WERI-Rb-1 (cell line): Measurements from ENCODE around the gene RRBP1.
A peak's percentile ranks its signal among the peaks of the same experiment; 100 is the strongest.

Source experiments
- DNase-seq: peaks from one replicate; pipeline ENCODE4 v3.0.0-alpha.2; 2020
- H3K27ac ChIP-seq: fragments of 250-450 bp; sonication (Bioruptor Pico); 2 replicates; pipeline ENCODE4 v1.5.1; 2020; ENCODE audit warnings: mild to moderate bottlenecking, moderate library complexity
- H3K27me3 ChIP-seq: fragments of 250-450 bp; sonication (Bioruptor Pico); 2 replicates; pipeline ENCODE4 v1.5.1; 2021; ENCODE audit warnings: mild to moderate bottlenecking, low read depth, moderate library complexity; ENCODE audit not compliant: insufficient read depth, severe bottlenecking
- H3K36me3 ChIP-seq: fragments of 250-450 bp; sonication (Bioruptor Pico); 2 replicates; pipeline ENCODE4 v1.5.1; 2020; ENCODE audit warnings: mild to moderate bottlenecking, moderate library complexity
- H3K4me3 ChIP-seq: 2 replicates; pipeline ENCODE4 v1.5.1; 2011; ENCODE audit warnings: low read depth, mild to moderate bottlenecking, control low read depth, low read length
- H3K9me3 ChIP-seq: fragments of 250-450 bp; sonication (Bioruptor Pico); 2 replicates; pipeline ENCODE4 v1.5.1; 2021; ENCODE audit warnings: mild to moderate bottlenecking, moderate library complexity; ENCODE audit not compliant: severe bottlenecking
- TF ChIP-seq, protein P1 (sequence below): IDR thresholded peaks from 2 replicates; pipeline ENCODE4 v1.5.1; 2011; ENCODE audit warnings: low read depth, mild to moderate bottlenecking, control low read depth, inconsistent platforms, low read length

RRBP1 gene

GRCh38 chr20:17617212-17617867 lies 64.7 kb downstream of the RRBP1 start:
- no peaks in the 10 kb centered on the region for H3K27me3 ChIP-seq
- H3K4me3 ChIP-seq = no peak overlapping the region
- no peak overlapping the region for H3K27ac ChIP-seq
- H3K36me3 ChIP-seq = peaks cover 3% of the 10 kb centered on the region
- no peaks in the 10 kb centered on the region for H3K9me3 ChIP-seq
- peak; percentile 70 for DNase-seq
- TF ChIP-seq, protein P1, sequence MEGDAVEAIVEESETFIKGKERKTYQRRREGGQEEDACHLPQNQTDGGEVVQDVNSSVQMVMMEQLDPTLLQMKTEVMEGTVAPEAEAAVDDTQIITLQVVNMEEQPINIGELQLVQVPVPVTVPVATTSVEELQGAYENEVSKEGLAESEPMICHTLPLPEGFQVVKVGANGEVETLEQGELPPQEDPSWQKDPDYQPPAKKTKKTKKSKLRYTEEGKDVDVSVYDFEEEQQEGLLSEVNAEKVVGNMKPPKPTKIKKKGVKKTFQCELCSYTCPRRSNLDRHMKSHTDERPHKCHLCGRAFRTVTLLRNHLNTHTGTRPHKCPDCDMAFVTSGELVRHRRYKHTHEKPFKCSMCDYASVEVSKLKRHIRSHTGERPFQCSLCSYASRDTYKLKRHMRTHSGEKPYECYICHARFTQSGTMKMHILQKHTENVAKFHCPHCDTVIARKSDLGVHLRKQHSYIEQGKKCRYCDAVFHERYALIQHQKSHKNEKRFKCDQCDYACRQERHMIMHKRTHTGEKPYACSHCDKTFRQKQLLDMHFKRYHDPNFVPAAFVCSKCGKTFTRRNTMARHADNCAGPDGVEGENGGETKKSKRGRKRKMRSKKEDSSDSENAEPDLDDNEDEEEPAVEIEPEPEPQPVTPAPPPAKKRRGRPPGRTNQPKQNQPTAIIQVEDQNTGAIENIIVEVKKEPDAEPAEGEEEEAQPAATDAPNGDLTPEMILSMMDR = peak; percentile 81

GRCh38 chr20:17616480-17617211 lies 65.4 kb downstream of the RRBP1 start:
- DNase-seq = no peak
- Histone ChIP-seq H3K27me3 (no peaks in the 10 kb centered on the region), H3K27ac (no peak overlapping the region), H3K9me3 (no peaks in the 10 kb centered on the region), H3K36me3 (peaks cover 3% of the 10 kb centered on the region), H3K4me3 (no peak overlapping the region)
- TF ChIP-seq, protein P1 = no peak

DNA sequence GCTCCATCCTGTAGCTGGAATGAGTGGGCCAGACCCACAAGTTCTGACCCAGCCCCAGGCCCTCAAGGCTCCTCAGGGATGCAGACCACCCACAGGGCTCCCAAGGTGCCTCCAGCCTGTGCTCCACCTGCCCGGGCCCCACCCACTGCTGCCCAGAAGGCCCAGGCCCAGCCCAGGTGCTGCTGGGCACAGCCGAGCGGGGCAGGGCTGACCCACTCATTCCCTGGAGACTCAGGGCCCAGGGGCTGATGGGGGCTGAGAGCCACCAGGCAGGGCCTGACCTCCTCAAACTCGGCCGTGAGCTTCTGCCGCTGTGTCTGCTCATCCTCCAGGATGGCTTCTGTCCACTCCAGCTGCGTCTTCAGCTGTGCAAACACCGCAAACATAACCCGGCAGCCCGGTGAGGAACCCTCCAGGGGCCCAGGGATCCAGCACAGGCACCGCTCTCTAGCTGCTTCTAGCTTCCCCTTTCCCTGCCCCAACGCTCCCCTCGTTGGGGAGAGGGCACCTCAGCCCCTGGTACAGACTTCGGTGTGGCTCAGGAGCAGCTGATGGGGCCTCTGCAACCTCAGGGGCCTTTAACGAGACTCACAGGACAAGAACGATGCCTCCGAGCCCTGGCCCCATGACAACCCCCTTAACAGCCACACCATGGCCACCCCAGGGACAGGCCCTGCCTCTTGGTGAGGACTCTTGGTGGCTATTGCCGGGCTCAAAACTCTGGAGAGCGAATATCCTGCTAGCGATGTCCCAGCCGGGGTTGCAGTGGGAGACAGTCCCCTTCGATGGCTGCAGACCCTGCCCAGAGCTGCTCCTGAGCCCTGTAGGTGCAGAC lies 66.2 kb downstream of the RRBP1 start:
- DNase-seq = no peak
- H3K4me3 ChIP-seq = no peak overlapping the region
- no peaks in the 10 kb centered on the region for H3K9me3 ChIP-seq
- no peaks in the 10 kb centered on the region for H3K27me3 ChIP-seq
- TF ChIP-seq, protein P1 = no peak
- H3K27ac ChIP-seq = no peak overlapping the region
- peaks cover 3% of the 10 kb centered on the region for H3K36me3 ChIP-seq

- Histone ChIP-seq H3K36me3 (peaks cover 2% of the 10 kb centered on the region), H3K9me3 (no peaks in the 10 kb centered on the region), H3K27me3 (no peaks in the 10 kb centered on the region), H3K27ac (no peak overlapping the region), H3K4me3 (no peak overlapping the region)
- DNase-seq = no peak
- TF ChIP-seq, protein P1 = no peak
Observed at GRCh38 chr20:17614812-17615644, 67.0 kb downstream of the RRBP1 start.

DNA sequence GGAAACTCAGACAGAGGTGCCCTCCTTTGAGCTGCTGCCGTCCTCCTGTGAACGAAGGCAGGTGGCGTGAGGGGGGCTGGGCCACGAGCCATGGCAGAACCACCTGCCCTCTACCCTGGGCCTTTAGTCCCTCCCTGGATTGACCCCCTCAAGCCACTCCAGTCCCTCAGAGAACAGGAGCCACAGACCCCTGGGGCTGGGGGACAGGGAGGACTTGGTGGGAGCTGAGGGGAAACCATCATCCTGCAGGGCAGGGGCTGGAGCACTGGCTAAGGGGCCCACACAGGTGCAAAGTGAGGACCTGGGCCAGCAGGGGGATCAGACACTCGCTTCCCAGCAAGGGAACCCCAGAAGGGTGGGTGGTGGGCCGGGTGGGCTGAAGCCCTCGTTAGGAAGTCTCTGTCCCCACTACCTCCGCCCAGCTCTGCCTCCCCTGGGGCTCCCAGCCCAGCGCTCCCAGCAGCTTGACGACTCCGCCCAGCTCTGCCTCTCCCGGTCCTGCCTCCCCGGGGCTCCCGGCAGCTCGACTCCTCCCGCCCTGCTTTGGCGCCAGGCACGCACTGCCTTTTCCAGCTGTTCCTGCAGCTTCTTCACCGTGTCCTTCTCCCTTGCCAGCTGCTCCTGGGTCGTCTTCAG lies 67.7 kb downstream of the RRBP1 start:
- TF ChIP-seq, protein P1 = no peak
- no peak overlapping the region for H3K4me3 ChIP-seq
- H3K27me3 ChIP-seq = no peaks in the 10 kb centered on the region
- H3K27ac ChIP-seq = no peak overlapping the region
- H3K36me3 ChIP-seq = no peaks in the 10 kb centered on the region; the same call in 1 of the 2 replicates
- DNase-seq = no peak
- no peaks in the 10 kb centered on the region for H3K9me3 ChIP-seq
